ENCODE results near the gene SAMD11.

Gene SAMD11

GRCh38 chr1:915295-916172, 8.2 kb upstream of the SAMD11 start:
- H3K27ac ChIP-seq: no peak overlapping the region
- intact Hi-C loops (cut with DNase I; ENCODE audit: low total_unique reads): no loop called here
- no peak overlapping the region for H3K4me3 ChIP-seq
- peaks cover 0 to 29% (median 20%) of the 10 kb centered on the region in 4 donors for H3K4me1 ChIP-seq
- no peak for TF ChIP-seq CTCF (IDR thresholded peaks at IDR 0.05)
- no peaks in the 10 kb centered on the region for H3K36me3 ChIP-seq
- peak in 1 of 2 donors; percentile 9 for DNase-seq
- peaks cover 0 to 88% of the 10 kb centered on the region in 2 donors for H3K27me3 ChIP-seq
- no peaks in the 10 kb centered on the region for H3K9me3 ChIP-seq

DNA sequence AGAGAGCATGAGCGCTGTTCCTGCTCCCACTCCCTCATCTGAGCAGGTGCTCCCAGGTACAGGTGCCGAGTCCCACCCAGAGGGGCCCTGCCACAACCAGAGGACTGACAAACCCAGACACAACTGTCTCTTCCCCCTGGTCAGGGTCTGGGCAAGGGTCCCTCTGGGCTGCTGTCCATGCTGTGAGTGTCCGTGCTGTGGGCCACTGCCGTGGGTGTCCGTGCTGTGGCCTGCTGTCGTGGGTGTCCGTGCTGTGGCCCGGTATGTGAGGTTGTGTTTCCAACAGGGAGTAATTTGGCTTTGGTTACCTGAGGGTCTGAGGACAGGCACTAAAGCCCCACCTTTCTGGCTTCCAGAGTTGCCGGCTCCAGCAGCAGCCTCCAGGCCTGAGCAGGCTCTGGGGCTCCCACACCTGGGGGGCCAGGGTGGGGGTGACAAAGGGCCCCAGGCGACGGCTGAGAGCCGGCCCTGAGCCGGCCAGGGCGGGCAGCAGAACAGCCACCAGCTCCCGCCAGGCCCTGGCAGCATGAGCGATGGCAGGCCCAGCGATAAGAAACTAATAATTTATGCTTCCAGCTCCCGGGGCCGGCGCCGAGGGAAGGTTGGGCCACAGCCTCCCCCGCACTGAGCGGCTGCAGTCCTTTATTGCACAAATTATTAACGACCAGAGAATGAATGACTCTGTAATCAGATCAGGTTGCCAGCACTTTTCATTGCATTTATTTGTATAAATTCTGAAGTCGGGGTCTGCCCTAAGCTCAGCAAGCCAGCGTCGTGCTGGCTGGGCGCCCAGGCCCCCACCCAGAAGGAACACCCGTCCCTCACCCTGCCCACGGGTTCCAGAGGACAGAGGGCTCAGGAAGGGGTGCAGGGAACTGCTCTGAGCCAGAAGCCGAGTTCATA, 7.3 kb upstream of the SAMD11 start:
- Histone ChIP-seq H3K27me3 (peaks cover 0 to 83% of the 10 kb centered on the region in 2 donors), H3K4me1 (peaks cover 0 to 31% (median 27%) of the 10 kb centered on the region in 4 donors)
- peak in 1 of 2 donors; percentile 17 for DNase-seq

GRCh38 chr1:917076-917459, 6.7 kb upstream of the SAMD11 start:
- peaks cover 0 to 37% (median 31%) of the 10 kb centered on the region in 4 donors for H3K4me1 ChIP-seq

More for the DNA sequence above, 7.3 kb upstream of the SAMD11 start:
- TF ChIP-seq CTCF (IDR thresholded peaks at IDR 0.05): no peak
- Histone ChIP-seq H3K36me3 (no peaks in the 10 kb centered on the region), H3K4me3 (no peak overlapping the region), H3K27ac (no peak overlapping the region), H3K9me3 (no peaks in the 10 kb centered on the region)
- intact Hi-C loops (cut with DNase I; ENCODE audit: low total_unique reads): no loop called here

DNA sequence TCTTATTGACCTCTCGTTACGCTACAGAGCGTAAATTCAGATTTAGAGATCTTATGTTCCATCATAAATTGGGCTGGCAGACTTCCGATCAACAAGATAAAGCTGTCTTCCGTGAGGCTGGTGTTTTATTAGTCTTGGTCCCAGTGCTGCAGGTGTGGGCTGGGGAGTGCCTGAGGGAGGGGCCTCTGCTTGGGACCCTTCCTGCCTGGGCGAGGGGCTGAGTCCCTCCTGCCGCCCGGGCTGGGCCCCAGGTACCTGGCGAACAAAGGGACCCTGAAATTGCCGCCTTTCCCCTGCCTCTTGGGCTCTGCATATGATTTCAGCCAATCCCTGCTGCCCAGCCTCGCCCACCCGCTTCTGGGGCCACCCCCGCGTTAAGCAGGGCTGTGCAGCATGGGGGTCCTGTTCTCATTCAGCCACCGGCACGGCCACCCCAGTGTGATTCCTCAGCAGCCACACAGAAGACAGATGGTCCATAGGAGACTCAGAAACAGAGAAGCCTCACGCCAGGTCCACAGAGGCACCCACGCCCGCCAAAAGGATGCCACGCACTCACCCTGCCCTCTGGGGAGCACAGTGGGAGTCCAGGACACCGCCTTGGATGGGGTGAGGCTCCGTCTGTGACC, 6.1 kb upstream of the SAMD11 start:
- no peak overlapping the region for H3K4me3 ChIP-seq
- H3K36me3 ChIP-seq: no peaks in the 10 kb centered on the region
- peaks cover 0 to 41% (median 31%) of the 10 kb centered on the region in 4 donors for H3K4me1 ChIP-seq
- no peak for TF ChIP-seq CTCF (IDR thresholded peaks at IDR 0.05)
- peaks cover 0 to 74% of the 10 kb centered on the region in 2 donors for H3K27me3 ChIP-seq
- no peaks in the 10 kb centered on the region for H3K9me3 ChIP-seq
- intact Hi-C loops (cut with DNase I; ENCODE audit: low total_unique reads): no loop called here
- no peak overlapping the region for H3K27ac ChIP-seq
- DNase-seq: no peak

More at GRCh38 chr1:917076-917459, 6.7 kb upstream of the SAMD11 start:
- H3K9me3 ChIP-seq: no peaks in the 10 kb centered on the region
- intact Hi-C loops (cut with DNase I; ENCODE audit: low total_unique reads): no loop called here
- DNase-seq: no peak
- no peaks in the 10 kb centered on the region for H3K36me3 ChIP-seq
- H3K4me3 ChIP-seq: no peak overlapping the region
- no peak overlapping the region for H3K27ac ChIP-seq
- TF ChIP-seq CTCF (IDR thresholded peaks at IDR 0.05): no peak
- peaks cover 0 to 79% of the 10 kb centered on the region in 2 donors for H3K27me3 ChIP-seq

DNA sequence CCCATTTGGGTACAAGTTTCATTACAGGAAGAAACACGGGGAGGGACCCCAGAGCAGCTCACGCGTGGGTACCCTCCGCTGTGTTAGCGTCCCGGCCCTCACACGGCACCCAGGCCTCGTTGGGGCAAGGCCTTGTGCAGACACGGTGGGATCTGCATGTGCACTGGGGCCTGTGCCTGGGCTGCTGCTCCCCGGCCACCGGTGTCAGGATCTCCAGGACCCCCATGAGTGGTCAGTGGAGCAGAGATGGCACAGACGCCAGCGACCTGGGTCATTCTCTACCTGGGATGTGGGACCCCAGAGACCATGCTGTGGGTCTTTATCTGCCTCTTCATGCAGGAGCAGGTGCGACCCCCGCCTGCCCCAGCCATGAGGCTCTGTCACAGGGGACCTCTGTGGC, 5.4 kb upstream of the SAMD11 start:
- DNase-seq: no peak
- H3K9me3 ChIP-seq: no peaks in the 10 kb centered on the region
- H3K27ac ChIP-seq: no peak overlapping the region
- intact Hi-C loops (cut with DNase I; ENCODE audit: low total_unique reads): no loop called here
- H3K36me3 ChIP-seq: no peaks in the 10 kb centered on the region
- H3K4me1 ChIP-seq: peaks cover 3 to 48% (median 37%) of the 10 kb centered on the region in 4 donors
- H3K27me3 ChIP-seq: peaks cover 0 to 71% of the 10 kb centered on the region in 2 donors
- TF ChIP-seq CTCF (IDR thresholded peaks at IDR 0.05): no peak
- no peak overlapping the region for H3K4me3 ChIP-seq
